ENCODE results near the gene SECTM1. TPM values are rescaled to one million over a fixed set of nuclear protein-coding genes. Genes with fewer than 3 reads are reported as not detected.

SECTM1 gene
- total RNA-seq, 2 donors from 2014 or later = 29.1 to 76.3 TPM

GRCh38 chr17:82332669-82333278, 792 bp downstream of the SECTM1 start:
- peaks cover 33% of the 10 kb centered on the region for H3K4me1 ChIP-seq
- no peak for TF ChIP-seq CTCF (IDR thresholded peaks at IDR 0.05)
- intact Hi-C loops (cut with DNase I) = no loop called here

GRCh38 chr17:82331345-82331939, 2.1 kb downstream of the SECTM1 start:
- no peak for DNase-seq
- peak overlapping the region; percentile 3 to 34 for H3K9ac ChIP-seq (ENCODE audit: low read depth in 2 of 2, low read length in 2 of 2)

More at GRCh38 chr17:82332669-82333278, 792 bp downstream of the SECTM1 start:
- H3K9ac ChIP-seq (ENCODE audit: low read depth in 2 of 2, low read length in 2 of 2) = peak overlapping the region; percentile 60 to 77
- H3K27me3 ChIP-seq = peaks cover 16% of the 10 kb centered on the region
- peak overlapping the region; percentile 26 for H3K27ac ChIP-seq
- no peaks in the 10 kb centered on the region for H3K36me3 ChIP-seq
- H3K9me3 ChIP-seq = no peaks in the 10 kb centered on the region
- peak overlapping the region; percentile 47 for H3K4me3 ChIP-seq
- DNase-seq = no peak

GRCh38 chr17:82330322-82331239, 3.0 kb downstream of the SECTM1 start:
- H3K4me1 ChIP-seq = peaks cover 33% of the 10 kb centered on the region
- H3K27me3 ChIP-seq = peaks cover 16% of the 10 kb centered on the region
- H3K36me3 ChIP-seq = no peaks in the 10 kb centered on the region
- H3K27ac ChIP-seq = no peak overlapping the region
- DNase-seq = no peak
- intact Hi-C loops (cut with DNase I) = no loop called here
- peak overlapping the region; percentile 46 to 61 for H3K9ac ChIP-seq (ENCODE audit: low read depth in 2 of 2, low read length in 2 of 2)
- H3K4me3 ChIP-seq = no peak overlapping the region
- H3K9me3 ChIP-seq = no peaks in the 10 kb centered on the region
- TF ChIP-seq CTCF (IDR thresholded peaks at IDR 0.05) = no peak

More at GRCh38 chr17:82331345-82331939, 2.1 kb downstream of the SECTM1 start:
- peaks cover 33% of the 10 kb centered on the region for H3K4me1 ChIP-seq
- no peaks in the 10 kb centered on the region for H3K9me3 ChIP-seq
- no peak for TF ChIP-seq CTCF (IDR thresholded peaks at IDR 0.05)
- H3K27me3 ChIP-seq = peaks cover 16% of the 10 kb centered on the region
- H3K36me3 ChIP-seq = no peaks in the 10 kb centered on the region
- H3K4me3 ChIP-seq = peak overlapping the region; percentile 47
- no peak overlapping the region for H3K27ac ChIP-seq
- intact Hi-C loops (cut with DNase I) = no loop called here

- no peak for TF ChIP-seq CTCF (IDR thresholded peaks at IDR 0.05)
- no peak for DNase-seq
- no peaks in the 10 kb centered on the region for H3K9me3 ChIP-seq
- peak overlapping the region; percentile 46 to 61 for H3K9ac ChIP-seq (ENCODE audit: low read depth in 2 of 2, low read length in 2 of 2)
- H3K27ac ChIP-seq = peak overlapping the region; percentile 56
- H3K4me3 ChIP-seq = no peak overlapping the region
- no peaks in the 10 kb centered on the region for H3K36me3 ChIP-seq
- intact Hi-C loops (cut with DNase I) = loop anchor here (10.0 kb wide), 1 partner anchor 295 kb away; the partner anchor contains the start of genes DCXR and RAC3
- H3K4me1 ChIP-seq = peaks cover 38% of the 10 kb centered on the region
- peaks cover 16% of the 10 kb centered on the region for H3K27me3 ChIP-seq
Measured at GRCh38 chr17:82329683-82330321, 3.8 kb downstream of the SECTM1 start.

- H3K4me1 ChIP-seq = peaks cover 33% of the 10 kb centered on the region
- H3K9me3 ChIP-seq = no peaks in the 10 kb centered on the region
- H3K36me3 ChIP-seq = no peaks in the 10 kb centered on the region
- peak overlapping the region; percentile 56 for H3K27ac ChIP-seq
- H3K4me3 ChIP-seq = no peak overlapping the region
- peaks cover 16% of the 10 kb centered on the region for H3K27me3 ChIP-seq
- H3K9ac ChIP-seq (ENCODE audit: low read depth in 2 of 2, low read length in 2 of 2) = peak overlapping the region; percentile 36 to 38
- intact Hi-C loops (cut with DNase I) = loop anchor here (10.0 kb wide), 1 partner anchor 294 kb away; the partner anchor contains the start of genes DCXR and RAC3
- no peak for TF ChIP-seq CTCF (IDR thresholded peaks at IDR 0.05)
- no peak for DNase-seq
Measured at GRCh38 chr17:82328994-82329507, 4.5 kb downstream of the SECTM1 start.

Data from colonic mucosa (tissue), 4 donors.